HG03066 (cell line): ENCODE data around the gene SEMA4D.
A peak's percentile ranks its signal among the peaks of the same experiment; 100 is the strongest.

Experiments
- ATAC-seq: cut with Tn5 transposase; IDR thresholded peaks from one replicate; pipeline ENCODE4 v1.9.1; 2021; ENCODE audit warnings: low read depth; ENCODE audit not compliant: unreplicated experiment

Gene SEMA4D

GRCh38 chr9:89435071-89435823 lies 62.7 kb downstream of the SEMA4D start:
- ATAC-seq = no peak

GRCh38 chr9:89434636-89435035 lies 63.3 kb downstream of the SEMA4D start:
- no peak for ATAC-seq

GRCh38 chr9:89433826-89434225 lies 64.1 kb downstream of the SEMA4D start:
- no peak for ATAC-seq

GRCh38 chr9:89432986-89433530 lies 64.9 kb downstream of the SEMA4D start:
- ATAC-seq = no peak

GRCh38 chr9:89431930-89432725 lies 65.8 kb downstream of the SEMA4D start:
- ATAC-seq = no peak

- ATAC-seq = no peak
Measured at GRCh38 chr9:89430995-89431394, 66.9 kb downstream of the SEMA4D start.

- no peak for ATAC-seq
Measured at GRCh38 chr9:89428901-89429890, 68.7 kb downstream of the SEMA4D start.

- ATAC-seq = no peak
Measured at GRCh38 chr9:89428222-89428761, 69.6 kb downstream of the SEMA4D start.

GRCh38 chr9:89427621-89428221 lies 70.2 kb downstream of the SEMA4D start:
- no peak for ATAC-seq

GRCh38 chr9:89426384-89426961 lies 71.4 kb downstream of the SEMA4D start:
- peak; percentile 54 for ATAC-seq

- peak; percentile 4 for ATAC-seq
Measured at GRCh38 chr9:89425921-89426383, 72.0 kb downstream of the SEMA4D start.

GRCh38 chr9:89425024-89425805 lies 72.7 kb downstream of the SEMA4D start:
- no peak for ATAC-seq

- ATAC-seq = no peak
Measured at GRCh38 chr9:89422151-89422975, 75.5 kb downstream of the SEMA4D start.

- no peak for ATAC-seq
Measured at GRCh38 chr9:89421595-89421994, 76.3 kb downstream of the SEMA4D start.

GRCh38 chr9:89420397-89421178 lies 77.3 kb downstream of the SEMA4D start:
- no peak for ATAC-seq

GRCh38 chr9:89419978-89420394 lies 77.9 kb downstream of the SEMA4D start:
- ATAC-seq = no peak
